Urinary bladder (tissue), 4 donors: Measurements from ENCODE around the gene S1PR5. TPM values are rescaled to one million over a fixed set of nuclear protein-coding genes. Genes with fewer than 3 reads are reported as not detected.

ENCODE experiments used
- DNase-seq: peaks from one replicate; pipeline ENCODE4 v3.0.0-alpha.2; 2015; ENCODE audit errors: extremely low spot score
- H3K27ac ChIP-seq: one replicate; pipeline ENCODE4 v1.5.1; 2013; ENCODE audit warnings: low read depth, mild to moderate bottlenecking, moderate library complexity
- H3K36me3 ChIP-seq: one replicate; pipeline ENCODE4 v1.6.1; 2013; ENCODE audit warnings: mild to moderate bottlenecking, moderate library complexity; ENCODE audit not compliant: insufficient read depth
- H3K4me1 ChIP-seq: one replicate; pipeline ENCODE4 v1.6.1; 2013; ENCODE audit warnings: mild to moderate bottlenecking, moderate library complexity; ENCODE audit not compliant: insufficient read depth
- H3K4me3 ChIP-seq: one replicate; pipeline ENCODE4 v1.5.1; 2013; ENCODE audit warnings: low read depth, low read length
- WGBS: extraction: QIAGEN DNeasy Blood & Tissue Kit; methylation state at CpG from one replicate; pipeline ENCODE4 v1.1.7; 2013; 5-methylcytosine and 5-hydroxymethylcytosine counted together
- polyA plus RNA-seq: library from polyadenylated mRNA; stranded (reverse); fragments of 200-250 nt; gene quantifications from one replicate; pipeline ENCODE4 v1.2.3, GENCODE V29; 2013
- total RNA-seq: library from RNA; depleted of rRNA; stranded (reverse); fragments of >200 nt; gene quantifications from one replicate; pipeline ENCODE4 v1.2.3, GENCODE V29; 2014
- donor health status: healthy with polysubstance abuse.
- donor health status: healthy.

Gene S1PR5, protein sequence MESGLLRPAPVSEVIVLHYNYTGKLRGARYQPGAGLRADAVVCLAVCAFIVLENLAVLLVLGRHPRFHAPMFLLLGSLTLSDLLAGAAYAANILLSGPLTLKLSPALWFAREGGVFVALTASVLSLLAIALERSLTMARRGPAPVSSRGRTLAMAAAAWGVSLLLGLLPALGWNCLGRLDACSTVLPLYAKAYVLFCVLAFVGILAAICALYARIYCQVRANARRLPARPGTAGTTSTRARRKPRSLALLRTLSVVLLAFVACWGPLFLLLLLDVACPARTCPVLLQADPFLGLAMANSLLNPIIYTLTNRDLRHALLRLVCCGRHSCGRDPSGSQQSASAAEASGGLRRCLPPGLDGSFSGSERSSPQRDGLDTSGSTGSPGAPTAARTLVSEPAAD
- total RNA-seq (3.2 TPM), polyA plus RNA-seq (1.8 TPM)

DNA sequence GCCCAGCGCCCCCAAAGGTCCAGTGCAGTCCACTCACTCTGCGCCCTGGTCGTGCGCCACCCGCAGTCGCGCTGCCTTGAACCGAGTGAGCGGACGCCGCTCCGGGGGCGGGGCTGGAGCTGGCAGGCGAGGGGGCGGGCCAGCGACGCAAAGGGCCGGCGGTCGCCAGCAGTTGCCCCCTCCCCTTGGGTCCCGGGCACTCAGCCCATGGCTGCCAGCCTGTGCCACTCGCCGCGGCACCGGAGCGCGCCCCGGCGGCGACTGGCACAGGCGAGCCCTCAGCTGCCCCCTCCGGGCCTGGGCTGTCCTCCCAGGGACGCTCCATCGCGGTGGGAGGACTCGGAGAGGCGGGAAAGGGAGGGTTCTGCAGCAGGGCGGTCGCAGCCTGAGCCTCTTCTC, at the start of gene S1PR5:
Gene S1PR5 (minus strand): TSS at position 87 of the 399 bp plus-strand sequence. CDS start 2,436 bp downstream, outside the sequence.
- peaks cover 2% of the 10 kb centered on the region for H3K4me1 ChIP-seq
- under 1% methylated on average over 39 of the region's 39 CpGs for WGBS
- H3K27ac ChIP-seq, result peak within 1 kb of the TSS; percentile 30
- DNase-seq, result no peak
- H3K36me3 ChIP-seq, result no peaks in the 10 kb centered on the region
- H3K4me3 ChIP-seq, result peak within 1 kb of the TSS; percentile 38

DNA sequence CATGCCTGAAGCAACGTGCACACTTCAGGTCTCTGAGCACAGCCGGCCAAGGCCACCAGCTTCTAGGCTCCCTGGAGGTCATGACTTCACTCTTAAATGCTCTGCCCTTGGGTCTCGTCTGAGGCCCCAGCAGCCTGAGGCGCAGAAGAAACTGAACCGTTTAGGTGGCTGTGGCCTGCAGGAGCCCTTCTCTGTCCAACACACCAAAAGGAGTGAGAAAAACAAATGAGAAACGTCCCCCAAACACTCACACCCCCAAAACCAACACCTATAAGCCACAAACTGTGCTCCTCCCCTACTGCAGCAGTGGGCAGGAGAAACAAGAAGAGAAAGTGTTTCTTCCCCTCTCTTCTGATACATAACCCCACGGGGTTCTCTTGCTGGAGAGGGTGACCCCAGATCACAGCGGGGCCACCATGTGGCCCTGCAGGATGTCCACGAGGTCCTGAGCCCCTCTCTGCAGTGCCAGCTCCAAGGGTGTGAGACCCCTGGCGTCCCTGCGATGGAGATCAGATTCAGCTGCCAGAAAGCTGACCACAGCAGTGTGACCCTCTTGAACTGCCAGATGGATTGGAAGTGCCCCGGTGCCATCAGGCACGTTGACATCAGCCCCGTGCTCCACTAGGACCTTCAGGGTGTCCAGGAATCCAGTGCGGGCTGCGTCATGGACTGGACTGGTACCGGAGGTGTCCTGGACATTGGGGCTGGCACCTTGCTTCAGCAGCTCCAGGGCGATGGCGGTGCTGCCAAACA, 49.6 kb upstream of the S1PR5 start:
- Histone ChIP-seq H3K4me1 (no peaks in the 10 kb centered on the region), H3K4me3 (no peak overlapping the region)
- WGBS, result 64% methylated on average over 19 of the region's 19 CpGs

DNA sequence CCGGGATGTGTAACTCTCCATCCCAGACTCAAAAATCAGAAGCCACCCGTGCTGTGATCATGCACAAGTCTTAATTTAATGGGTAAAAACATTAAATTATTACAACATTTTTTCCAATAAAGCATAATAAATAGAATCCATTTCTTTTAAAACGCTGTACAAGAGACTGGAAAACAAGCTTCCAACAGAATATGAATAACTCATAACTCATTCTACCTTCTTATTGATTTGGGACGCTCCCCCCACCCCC, 49.1 kb upstream of the S1PR5 start:
- H3K4me3 ChIP-seq, result peak overlapping the region; percentile 80
- peak overlapping the region; percentile 57 for H3K27ac ChIP-seq
- H3K36me3 ChIP-seq, result no peaks in the 10 kb centered on the region
- no peak for DNase-seq
- WGBS, result 9% methylated on average over 4 of the region's 4 CpGs
- no peaks in the 10 kb centered on the region for H3K4me1 ChIP-seq

More for the DNA sequence above, 49.6 kb upstream of the S1PR5 start:
- H3K27ac ChIP-seq, result peak overlapping the region; percentile 39
- DNase-seq, result no peak
- H3K36me3 ChIP-seq, result no peaks in the 10 kb centered on the region

DNA sequence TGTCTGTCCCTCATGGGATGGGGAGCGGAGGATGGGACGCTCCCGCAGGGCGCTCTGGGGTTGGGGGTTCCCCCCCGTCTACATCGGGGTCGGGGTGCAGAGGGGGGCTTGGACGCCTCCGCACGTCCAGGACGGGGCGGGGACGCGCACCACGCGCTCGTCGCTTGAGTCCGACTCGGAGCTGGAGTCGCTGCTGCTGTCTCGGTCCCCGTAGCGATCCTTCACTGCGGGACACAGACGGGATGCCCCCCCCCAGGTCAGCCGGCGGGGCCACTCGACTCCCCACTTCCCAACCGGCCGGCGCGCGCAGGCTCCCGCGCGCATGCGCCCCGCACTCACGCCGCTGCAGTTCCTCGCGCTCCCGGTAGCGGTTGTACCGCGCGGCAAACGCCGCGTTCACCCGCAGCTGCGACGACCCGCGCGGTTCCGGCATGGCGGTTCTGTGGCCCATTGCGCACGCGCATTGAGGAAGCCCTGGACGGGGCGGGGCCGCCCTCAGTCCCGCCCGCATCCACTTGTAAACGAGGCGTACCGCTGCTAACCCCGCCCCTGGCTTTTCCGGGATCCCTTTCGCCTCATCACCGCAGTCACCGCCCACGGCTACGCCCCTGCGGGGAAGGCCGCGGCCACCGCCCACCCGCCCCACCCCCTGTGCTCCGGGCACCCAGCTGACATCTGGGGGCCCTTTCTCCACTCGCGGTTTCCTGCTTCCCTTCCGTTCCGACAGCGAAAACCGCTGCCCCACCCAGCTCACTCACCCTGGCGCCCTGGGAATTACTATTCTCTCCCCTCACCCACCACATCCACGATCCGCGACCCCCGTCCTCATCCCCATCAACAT, 48.5 kb upstream of the S1PR5 start, which contains the start of gene KRI1:
Gene KRI1 (minus strand): TSS at position 444 of the 841 bp plus-strand sequence. CDS start 11 bp downstream, at position 433.
- H3K36me3 ChIP-seq, result no peaks in the 10 kb centered on the region
- H3K4me1 ChIP-seq, result no peaks in the 10 kb centered on the region
- under 1% methylated on average over 94 of the region's 94 CpGs for WGBS
- H3K4me3 ChIP-seq, result peak within 1 kb of the TSS; percentile 80
- peak within 1 kb of the TSS; percentile 85 for H3K27ac ChIP-seq
- DNase-seq, result peak; percentile 90

DNA sequence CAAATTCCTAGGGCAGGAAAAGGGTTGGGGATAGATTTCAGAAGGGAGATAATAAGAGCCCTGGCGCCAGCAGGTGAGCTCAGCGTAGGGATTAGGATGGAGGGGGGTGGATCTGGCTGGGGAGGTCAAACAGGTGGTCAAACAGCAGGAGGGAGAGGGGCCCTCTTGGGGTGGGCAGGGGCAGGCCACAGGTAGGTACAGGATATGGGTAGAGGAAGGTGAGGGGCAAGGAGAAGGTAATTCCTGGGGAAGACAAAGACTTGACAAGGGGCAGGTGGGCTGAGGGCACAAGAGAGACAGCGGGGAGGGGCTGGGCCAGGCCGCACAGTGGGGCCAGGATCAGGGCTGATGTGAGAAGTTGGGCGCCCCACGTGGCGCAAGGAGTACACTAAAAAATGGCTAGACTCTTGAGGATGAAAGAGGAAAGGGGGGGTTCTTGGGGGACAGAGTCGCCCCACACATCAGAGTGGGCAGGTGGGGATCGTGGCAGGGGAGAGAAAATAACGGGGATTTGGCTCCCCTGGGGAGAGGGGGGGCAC, 47.9 kb upstream of the S1PR5 start:
- 12% methylated on average over 10 of the region's 10 CpGs for WGBS
- Histone ChIP-seq H3K36me3 (no peaks in the 10 kb centered on the region), H3K4me1 (no peaks in the 10 kb centered on the region), H3K27ac (peak overlapping the region; percentile 85), H3K4me3 (peak overlapping the region; percentile 80)
- no peak for DNase-seq

DNA sequence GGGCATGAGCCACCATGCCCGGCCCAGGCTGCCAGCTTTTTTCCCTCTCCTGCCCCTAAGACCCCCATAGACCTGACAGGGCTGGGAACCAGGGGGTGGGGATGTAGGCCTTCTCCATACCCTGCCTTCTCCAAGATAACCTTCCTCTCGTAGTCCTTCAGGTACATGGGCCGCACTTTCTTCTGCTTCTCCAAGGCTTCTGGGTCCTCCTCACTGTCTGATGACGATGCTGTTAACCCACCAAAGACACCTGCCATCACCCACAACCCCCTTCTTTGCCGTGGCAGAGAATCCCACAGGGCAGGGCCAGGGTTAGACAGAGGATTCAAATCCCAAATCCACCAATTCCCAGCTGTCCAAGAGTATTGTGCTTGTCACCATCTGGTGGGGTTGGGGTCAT, 45.4 kb upstream of the S1PR5 start:
- 93% methylated on average over 5 of the region's 5 CpGs for WGBS
- no peak overlapping the region for H3K4me3 ChIP-seq
- no peak for DNase-seq
- no peak overlapping the region for H3K27ac ChIP-seq
- H3K4me1 ChIP-seq, result no peaks in the 10 kb centered on the region
- H3K36me3 ChIP-seq, result no peaks in the 10 kb centered on the region

DNA sequence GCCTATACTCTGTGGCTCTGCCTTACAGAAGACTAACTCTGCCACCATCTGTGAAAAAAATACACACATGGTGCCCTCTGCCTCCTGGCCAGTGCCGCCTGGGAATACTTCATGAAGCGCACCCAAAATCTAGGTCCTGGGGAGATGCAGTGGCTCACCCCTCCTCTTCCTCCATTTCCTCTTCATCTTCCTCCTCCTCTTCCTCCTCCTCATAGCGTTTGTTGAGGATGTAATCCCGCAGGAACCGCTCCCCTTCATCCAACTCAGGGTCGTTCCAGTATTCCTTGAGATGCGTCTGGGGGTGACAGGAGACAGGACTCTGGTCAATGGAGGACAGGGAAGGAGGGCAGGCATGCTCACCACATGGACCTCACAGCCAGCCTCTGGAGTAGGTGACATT, 42.9 kb upstream of the S1PR5 start:
- no peaks in the 10 kb centered on the region for H3K36me3 ChIP-seq
- H3K4me3 ChIP-seq, result no peak overlapping the region
- H3K27ac ChIP-seq, result no peak overlapping the region
- no peaks in the 10 kb centered on the region for H3K4me1 ChIP-seq
- DNase-seq, result no peak
- 92% methylated on average over 7 of the region's 7 CpGs for WGBS

DNA sequence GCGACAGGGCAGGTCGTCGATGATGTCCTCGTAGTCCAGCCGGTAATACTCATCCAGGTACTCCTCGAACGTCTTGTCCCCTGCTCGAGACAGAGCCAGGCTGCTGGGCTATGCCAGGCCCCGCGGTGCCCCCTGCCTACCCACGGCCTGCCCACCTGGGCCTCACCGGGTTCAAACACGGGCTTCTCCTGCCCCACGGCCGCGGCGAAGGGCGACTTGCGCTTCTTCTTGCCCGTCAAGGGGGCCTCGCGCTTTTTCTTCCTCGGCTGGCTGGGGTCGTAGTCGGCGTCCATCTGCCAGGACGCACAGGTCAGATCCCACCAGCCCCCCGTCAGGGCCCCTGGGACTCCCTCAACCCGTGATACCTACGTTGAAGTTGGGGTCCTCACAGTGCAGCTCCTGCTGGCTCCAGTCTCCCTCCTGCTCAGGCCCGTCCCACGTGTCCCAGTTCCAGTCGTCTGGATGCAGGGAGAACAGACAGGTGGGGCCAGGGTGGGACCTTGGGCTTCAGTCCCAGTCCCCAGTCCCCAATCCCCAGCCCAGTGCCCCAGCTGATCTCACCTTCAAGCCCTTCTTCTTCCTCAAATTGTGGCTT, 40.5 kb upstream of the S1PR5 start:
- DNase-seq, result no peak
- H3K4me3 ChIP-seq, result no peak overlapping the region
- H3K36me3 ChIP-seq, result no peaks in the 10 kb centered on the region
- WGBS, result 94% methylated on average over 33 of the region's 33 CpGs
- no peaks in the 10 kb centered on the region for H3K4me1 ChIP-seq
- no peak overlapping the region for H3K27ac ChIP-seq

DNA sequence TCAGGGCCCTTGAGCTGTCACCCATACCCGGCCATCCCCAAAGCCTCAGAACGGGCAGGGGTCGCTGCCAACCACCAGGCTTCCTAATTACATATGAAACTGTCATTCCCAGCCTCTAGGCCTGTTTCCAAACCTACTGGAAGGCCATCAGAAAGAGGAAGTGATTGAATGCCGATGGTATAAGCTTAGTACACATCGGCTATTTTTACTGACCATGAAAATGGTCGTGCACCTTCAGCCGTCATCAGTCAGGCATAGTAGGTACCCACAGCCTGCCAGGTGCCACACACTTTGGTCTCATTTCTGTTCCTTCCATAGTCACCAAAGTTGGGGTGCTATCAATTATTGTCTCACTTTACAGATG, 38.3 kb upstream of the S1PR5 start:
- no peak overlapping the region for H3K4me3 ChIP-seq
- no peak for DNase-seq
- 87% methylated on average over 7 of the region's 7 CpGs for WGBS
- no peak overlapping the region for H3K27ac ChIP-seq
- H3K4me1 ChIP-seq, result no peaks in the 10 kb centered on the region
- H3K36me3 ChIP-seq, result no peaks in the 10 kb centered on the region

DNA sequence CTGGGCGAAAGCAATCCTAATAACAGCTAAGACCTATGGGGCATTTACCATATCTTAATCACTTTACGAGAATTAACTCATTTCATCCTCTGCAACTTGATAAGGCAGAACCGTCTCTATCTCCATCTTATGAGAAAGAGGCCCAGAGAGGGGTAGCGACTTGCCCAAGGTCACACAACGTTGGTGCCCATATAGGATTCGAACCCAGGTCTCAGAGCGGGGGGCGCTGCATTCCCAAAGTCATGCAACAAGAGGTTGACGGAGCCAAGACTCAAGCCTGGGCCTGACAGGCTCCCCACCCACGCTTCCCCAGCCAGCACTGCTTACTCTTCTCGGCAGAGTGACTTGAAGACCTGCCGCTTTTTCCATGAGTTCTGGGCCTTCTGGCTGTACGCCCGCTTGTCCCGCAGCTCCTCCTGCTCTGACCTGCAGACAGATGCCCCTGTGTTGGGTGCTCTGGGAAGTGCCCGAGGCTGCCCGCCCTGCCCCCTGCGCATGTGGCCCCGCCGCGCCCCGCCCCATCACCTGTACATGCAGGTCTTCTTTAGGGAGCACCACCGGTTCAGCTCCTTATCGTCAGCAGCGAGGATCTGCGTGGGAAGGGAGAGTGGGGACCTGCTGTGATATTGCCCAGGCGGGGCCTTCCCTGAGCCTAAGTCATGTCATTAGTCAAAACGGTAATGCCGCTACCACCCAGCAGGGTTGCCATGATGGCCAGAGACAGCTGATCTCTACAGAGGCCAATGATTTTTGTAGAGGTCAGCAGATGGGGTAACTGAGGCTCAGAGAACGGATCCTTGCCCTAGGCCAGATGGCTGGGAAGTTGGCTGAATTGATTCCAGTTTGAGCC, 37.7 kb upstream of the S1PR5 start:
- no peak for DNase-seq
- Histone ChIP-seq H3K4me3 (no peak overlapping the region), H3K4me1 (no peaks in the 10 kb centered on the region), H3K27ac (no peak overlapping the region), H3K36me3 (no peaks in the 10 kb centered on the region)
- WGBS, result 80% methylated on average over 30 of the region's 30 CpGs

DNA sequence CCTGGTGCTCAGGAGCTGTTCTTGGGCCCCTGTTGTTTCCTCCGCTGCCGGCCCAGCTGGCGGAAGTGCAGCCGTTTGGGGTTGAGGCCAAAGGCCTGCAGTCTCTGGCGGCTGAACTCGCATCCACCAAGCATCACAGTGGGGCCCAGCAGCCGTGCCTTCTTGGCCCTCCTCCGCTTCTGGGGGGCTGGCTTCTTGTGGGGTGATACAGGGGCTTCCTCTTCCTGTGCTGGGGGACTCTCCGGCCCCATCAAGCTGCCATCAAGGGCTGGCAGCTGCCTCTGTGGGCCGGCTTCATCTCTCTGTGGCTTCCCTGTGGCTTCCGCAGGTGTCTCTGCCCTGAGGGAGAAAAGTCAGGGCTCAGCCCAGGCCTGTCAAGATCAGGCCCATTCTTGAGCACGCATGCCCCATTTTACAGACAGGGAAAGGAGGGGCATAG, 36.7 kb upstream of the S1PR5 start:
- no peak for DNase-seq
- no peaks in the 10 kb centered on the region for H3K4me1 ChIP-seq
- H3K4me3 ChIP-seq, result no peak overlapping the region
- no peak overlapping the region for H3K27ac ChIP-seq
- WGBS, result 61% methylated on average over 12 of the region's 12 CpGs
- H3K36me3 ChIP-seq, result no peaks in the 10 kb centered on the region

DNA sequence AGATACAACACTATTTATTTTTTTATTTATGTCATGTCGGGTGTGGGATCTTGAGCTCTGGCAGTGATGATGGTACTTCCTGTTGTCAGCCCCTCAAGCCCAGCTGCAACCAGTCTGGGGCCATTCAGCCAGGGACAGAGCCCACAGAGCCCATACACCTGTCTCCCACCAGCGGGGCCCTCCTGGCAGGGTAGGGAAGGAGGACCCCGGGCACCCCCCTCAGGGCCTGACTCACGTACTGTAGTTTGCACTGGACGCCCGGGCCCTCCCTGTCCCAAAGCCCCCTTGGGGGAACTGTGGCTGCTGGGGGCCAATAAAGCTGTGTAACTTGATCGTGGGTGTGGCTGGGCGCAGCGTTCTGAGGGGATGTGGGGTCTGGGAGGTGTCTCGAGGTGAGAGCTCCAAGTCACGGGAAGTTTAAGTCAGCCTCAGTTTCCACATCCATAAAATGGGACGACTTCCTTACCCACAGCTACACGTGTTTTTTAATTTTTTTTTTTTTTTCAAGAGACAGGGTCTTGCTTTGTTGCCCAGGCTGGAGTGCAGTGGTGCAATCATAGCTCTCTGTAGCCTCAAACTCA, 35.9 kb upstream of the S1PR5 start:
- Histone ChIP-seq H3K4me1 (no peaks in the 10 kb centered on the region), H3K36me3 (peaks cover 3% of the 10 kb centered on the region), H3K27ac (no peak overlapping the region), H3K4me3 (no peak overlapping the region)
- no peak for DNase-seq
- WGBS, result 71% methylated on average over 13 of the region's 13 CpGs
